Ovary (tissue), 3 donors: ENCODE measurements around the gene EFCAB6.

Experiments
- EP300 ChIP-seq: sonication (generic); formaldehyde crosslinking; IDR thresholded peaks from one replicate; pipeline ENCODE4 v1.6.1; 2017; ENCODE audit warnings: antibody characterized with exemption
- POLR2A ChIP-seq: fragments of 450-650 bp; IDR thresholded peaks from one replicate; pipeline ENCODE4 v1.6.1; 2017; ENCODE audit warnings: antibody characterized with exemption, mild to moderate bottlenecking, moderate library complexity
- TF ChIP-seq, protein P1 (sequence below), 3 donors: fragments of 450-650 bp in 2 of 3; fragments of 200-600 bp in 1 of 3; IDR thresholded peaks; one replicate each; pipeline versions ENCODE4 v1.5.1 to v1.8.0; 2016 to 2022; ENCODE audit warnings: antibody characterized with exemption in 3 of 3, mild to moderate bottlenecking in 1 of 3
- donor health status: DM: no; HTN: no; CAD: no.

DNA sequence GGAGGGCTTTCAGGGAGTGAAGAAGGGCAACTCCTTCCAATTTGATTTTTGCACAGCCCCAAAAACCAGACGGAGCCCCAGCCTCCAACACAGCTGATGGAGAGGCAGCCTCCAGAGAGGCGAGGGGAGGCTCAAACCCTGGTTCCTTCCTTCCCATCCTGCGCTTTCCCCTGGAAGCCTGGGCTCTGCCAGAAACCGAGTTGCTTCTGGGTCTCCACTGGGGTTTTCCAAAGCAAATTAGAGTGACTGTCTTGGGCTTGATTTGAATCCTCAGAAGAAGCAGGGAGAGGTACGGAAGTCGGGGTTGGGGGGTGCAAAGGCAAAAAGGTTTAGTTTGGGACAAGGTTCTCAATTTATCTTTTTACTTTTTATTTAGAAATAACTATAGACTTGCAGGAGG lies 271.1 kb downstream of the EFCAB6 start:
- TF ChIP-seq POLR2A (no peak), EP300 (no peak)
- TF ChIP-seq, protein P1, sequence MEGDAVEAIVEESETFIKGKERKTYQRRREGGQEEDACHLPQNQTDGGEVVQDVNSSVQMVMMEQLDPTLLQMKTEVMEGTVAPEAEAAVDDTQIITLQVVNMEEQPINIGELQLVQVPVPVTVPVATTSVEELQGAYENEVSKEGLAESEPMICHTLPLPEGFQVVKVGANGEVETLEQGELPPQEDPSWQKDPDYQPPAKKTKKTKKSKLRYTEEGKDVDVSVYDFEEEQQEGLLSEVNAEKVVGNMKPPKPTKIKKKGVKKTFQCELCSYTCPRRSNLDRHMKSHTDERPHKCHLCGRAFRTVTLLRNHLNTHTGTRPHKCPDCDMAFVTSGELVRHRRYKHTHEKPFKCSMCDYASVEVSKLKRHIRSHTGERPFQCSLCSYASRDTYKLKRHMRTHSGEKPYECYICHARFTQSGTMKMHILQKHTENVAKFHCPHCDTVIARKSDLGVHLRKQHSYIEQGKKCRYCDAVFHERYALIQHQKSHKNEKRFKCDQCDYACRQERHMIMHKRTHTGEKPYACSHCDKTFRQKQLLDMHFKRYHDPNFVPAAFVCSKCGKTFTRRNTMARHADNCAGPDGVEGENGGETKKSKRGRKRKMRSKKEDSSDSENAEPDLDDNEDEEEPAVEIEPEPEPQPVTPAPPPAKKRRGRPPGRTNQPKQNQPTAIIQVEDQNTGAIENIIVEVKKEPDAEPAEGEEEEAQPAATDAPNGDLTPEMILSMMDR (IDR thresholded peaks at IDR 0.05): no peak
